Measurements from ENCODE around the gene TENM4.

Gene TENM4

GRCh38 chr11:79423736-79424135 is 17.1 kb downstream of the TENM4 start:
- Histone ChIP-seq H3K9me3 (ENCODE audit: control insufficient read depth, low read length) (no peaks in the 10 kb centered on the region), H3K4me3 (ENCODE audit: insufficient read depth, low read depth, low read length) (no peak overlapping the region), H3K27me3 (ENCODE audit: control insufficient read depth, insufficient read depth, low read length, poor library complexity, severe bottlenecking) (no peaks in the 10 kb centered on the region), H3K4me1 (ENCODE audit: control insufficient read depth, insufficient read depth, low read length) (peaks cover 6% of the 10 kb centered on the region), H3K36me3 (ENCODE audit: control insufficient read depth, insufficient read depth, low read length) (no peaks in the 10 kb centered on the region), H3K27ac (ENCODE audit: insufficient read depth, low read depth, low read length, poor library complexity, severe bottlenecking) (no peak overlapping the region)
- 90 to 96% methylated on average over 3 of the region's 3 CpGs for WGBS, 2 experiments

GRCh38 chr11:79422866-79423265 is 18.0 kb downstream of the TENM4 start:
- no peaks in the 10 kb centered on the region for H3K36me3 ChIP-seq (ENCODE audit: control insufficient read depth, insufficient read depth, low read length)
- no peaks in the 10 kb centered on the region for H3K27me3 ChIP-seq (ENCODE audit: control insufficient read depth, insufficient read depth, low read length, poor library complexity, severe bottlenecking)
- H3K4me3 ChIP-seq (ENCODE audit: insufficient read depth, low read depth, low read length) = no peak overlapping the region
- H3K27ac ChIP-seq (ENCODE audit: insufficient read depth, low read depth, low read length, poor library complexity, severe bottlenecking) = no peak overlapping the region
- no peaks in the 10 kb centered on the region for H3K9me3 ChIP-seq (ENCODE audit: control insufficient read depth, low read length)
- peaks cover 6% of the 10 kb centered on the region for H3K4me1 ChIP-seq (ENCODE audit: control insufficient read depth, insufficient read depth, low read length)
- WGBS, 2 experiments = 90 to 93% methylated on average over 2 of the region's 2 CpGs

GRCh38 chr11:79421820-79422219 is 19.0 kb downstream of the TENM4 start:
- H3K4me3 ChIP-seq (ENCODE audit: insufficient read depth, low read depth, low read length) = no peak overlapping the region
- H3K36me3 ChIP-seq (ENCODE audit: control insufficient read depth, insufficient read depth, low read length) = no peaks in the 10 kb centered on the region
- whole genome bisulfite sequencing, 2 experiments = 69 to 76% methylated on average over 4 of the region's 4 CpGs
- H3K4me1 ChIP-seq (ENCODE audit: control insufficient read depth, insufficient read depth, low read length) = peaks cover 6% of the 10 kb centered on the region
- H3K27ac ChIP-seq (ENCODE audit: insufficient read depth, low read depth, low read length, poor library complexity, severe bottlenecking) = no peak overlapping the region
- no peaks in the 10 kb centered on the region for H3K9me3 ChIP-seq (ENCODE audit: control insufficient read depth, low read length)
- H3K27me3 ChIP-seq (ENCODE audit: control insufficient read depth, insufficient read depth, low read length, poor library complexity, severe bottlenecking) = no peaks in the 10 kb centered on the region

GRCh38 chr11:79419120-79419519 is 21.7 kb downstream of the TENM4 start:
- Histone ChIP-seq H3K27ac (ENCODE audit: insufficient read depth, low read depth, low read length, poor library complexity, severe bottlenecking) (no peak overlapping the region), H3K27me3 (ENCODE audit: control insufficient read depth, insufficient read depth, low read length, poor library complexity, severe bottlenecking) (no peaks in the 10 kb centered on the region), H3K36me3 (ENCODE audit: control insufficient read depth, insufficient read depth, low read length) (no peaks in the 10 kb centered on the region), H3K9me3 (ENCODE audit: control insufficient read depth, low read length) (no peaks in the 10 kb centered on the region), H3K4me3 (ENCODE audit: insufficient read depth, low read depth, low read length) (no peak overlapping the region), H3K4me1 (ENCODE audit: control insufficient read depth, insufficient read depth, low read length) (peaks cover 6% of the 10 kb centered on the region)
- 86 to 87% methylated on average over 5 of the region's 5 CpGs for WGBS, 2 experiments

- Histone ChIP-seq H3K36me3 (ENCODE audit: control insufficient read depth, insufficient read depth, low read length) (no peaks in the 10 kb centered on the region), H3K4me1 (ENCODE audit: control insufficient read depth, insufficient read depth, low read length) (peaks cover 6% of the 10 kb centered on the region), H3K9me3 (ENCODE audit: control insufficient read depth, low read length) (no peaks in the 10 kb centered on the region), H3K4me3 (ENCODE audit: insufficient read depth, low read depth, low read length) (no peak overlapping the region), H3K27ac (ENCODE audit: insufficient read depth, low read depth, low read length, poor library complexity, severe bottlenecking) (no peak overlapping the region), H3K27me3 (ENCODE audit: control insufficient read depth, insufficient read depth, low read length, poor library complexity, severe bottlenecking) (no peaks in the 10 kb centered on the region)
- WGBS, 2 experiments = 85 to 98% methylated on average over 1 of the region's 1 CpG
Measured at GRCh38 chr11:79418241-79418640, 22.6 kb downstream of the TENM4 start.

GRCh38 chr11:79417069-79417920 is 23.5 kb downstream of the TENM4 start:
- Histone ChIP-seq H3K9me3 (ENCODE audit: control insufficient read depth, low read length) (no peaks in the 10 kb centered on the region), H3K27ac (ENCODE audit: insufficient read depth, low read depth, low read length, poor library complexity, severe bottlenecking) (no peak overlapping the region), H3K36me3 (ENCODE audit: control insufficient read depth, insufficient read depth, low read length) (no peaks in the 10 kb centered on the region), H3K4me1 (ENCODE audit: control insufficient read depth, insufficient read depth, low read length) (no peaks in the 10 kb centered on the region), H3K27me3 (ENCODE audit: control insufficient read depth, insufficient read depth, low read length, poor library complexity, severe bottlenecking) (no peaks in the 10 kb centered on the region), H3K4me3 (ENCODE audit: insufficient read depth, low read depth, low read length) (no peak overlapping the region)
- WGBS, 2 experiments = 89 to 91% methylated on average over 6 of the region's 6 CpGs

GRCh38 chr11:79415912-79416311 is 24.9 kb downstream of the TENM4 start:
- no peak overlapping the region for H3K4me3 ChIP-seq (ENCODE audit: insufficient read depth, low read depth, low read length)
- no peaks in the 10 kb centered on the region for H3K27me3 ChIP-seq (ENCODE audit: control insufficient read depth, insufficient read depth, low read length, poor library complexity, severe bottlenecking)
- 89 to 100% methylated on average over 1 of the region's 1 CpG for WGBS, 2 experiments
- no peaks in the 10 kb centered on the region for H3K36me3 ChIP-seq (ENCODE audit: control insufficient read depth, insufficient read depth, low read length)
- H3K27ac ChIP-seq (ENCODE audit: insufficient read depth, low read depth, low read length, poor library complexity, severe bottlenecking) = no peak overlapping the region
- H3K4me1 ChIP-seq (ENCODE audit: control insufficient read depth, insufficient read depth, low read length) = no peaks in the 10 kb centered on the region
- no peaks in the 10 kb centered on the region for H3K9me3 ChIP-seq (ENCODE audit: control insufficient read depth, low read length)

DNA sequence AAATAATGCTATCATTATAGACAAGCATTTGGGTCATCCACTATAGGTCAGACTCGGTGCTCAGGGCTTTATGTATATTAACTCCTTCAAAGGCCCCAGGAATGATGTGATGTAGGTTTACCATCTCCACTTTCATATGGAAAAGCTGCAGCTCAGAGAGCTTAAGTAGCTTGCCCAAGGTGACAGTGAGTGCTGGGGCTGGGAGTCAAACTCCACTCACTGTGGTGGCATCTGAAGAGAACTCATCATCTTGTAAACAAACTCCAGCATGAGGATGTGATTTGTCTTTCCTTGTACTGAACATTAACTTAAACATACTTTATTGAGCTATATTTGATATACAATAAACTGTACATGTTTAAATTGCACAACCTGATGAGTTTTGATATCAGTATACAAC is 25.4 kb downstream of the TENM4 start:
- no peak overlapping the region for H3K4me3 ChIP-seq (ENCODE audit: insufficient read depth, low read depth, low read length)
- WGBS, 2 experiments = 70 to 94% methylated on average over 1 of the region's 1 CpG
- no peaks in the 10 kb centered on the region for H3K36me3 ChIP-seq (ENCODE audit: control insufficient read depth, insufficient read depth, low read length)
- no peak overlapping the region for H3K27ac ChIP-seq (ENCODE audit: insufficient read depth, low read depth, low read length, poor library complexity, severe bottlenecking)
- no peaks in the 10 kb centered on the region for H3K4me1 ChIP-seq (ENCODE audit: control insufficient read depth, insufficient read depth, low read length)
- no peaks in the 10 kb centered on the region for H3K27me3 ChIP-seq (ENCODE audit: control insufficient read depth, insufficient read depth, low read length, poor library complexity, severe bottlenecking)
- H3K9me3 ChIP-seq (ENCODE audit: control insufficient read depth, low read length) = no peaks in the 10 kb centered on the region

GRCh38 chr11:79414644-79415317 is 26.0 kb downstream of the TENM4 start:
- H3K27me3 ChIP-seq (ENCODE audit: control insufficient read depth, insufficient read depth, low read length, poor library complexity, severe bottlenecking) = no peaks in the 10 kb centered on the region
- H3K9me3 ChIP-seq (ENCODE audit: control insufficient read depth, low read length) = no peaks in the 10 kb centered on the region
- 94 to 95% methylated on average over 8 of the region's 8 CpGs for WGBS, 2 experiments
- H3K27ac ChIP-seq (ENCODE audit: insufficient read depth, low read depth, low read length, poor library complexity, severe bottlenecking) = no peak overlapping the region
- no peaks in the 10 kb centered on the region for H3K4me1 ChIP-seq (ENCODE audit: control insufficient read depth, insufficient read depth, low read length)
- H3K4me3 ChIP-seq (ENCODE audit: insufficient read depth, low read depth, low read length) = no peak overlapping the region
- no peaks in the 10 kb centered on the region for H3K36me3 ChIP-seq (ENCODE audit: control insufficient read depth, insufficient read depth, low read length)

- H3K9me3 ChIP-seq (ENCODE audit: control insufficient read depth, low read length) = no peaks in the 10 kb centered on the region
- H3K36me3 ChIP-seq (ENCODE audit: control insufficient read depth, insufficient read depth, low read length) = no peaks in the 10 kb centered on the region
- H3K27me3 ChIP-seq (ENCODE audit: control insufficient read depth, insufficient read depth, low read length, poor library complexity, severe bottlenecking) = no peaks in the 10 kb centered on the region
- no peak overlapping the region for H3K4me3 ChIP-seq (ENCODE audit: insufficient read depth, low read depth, low read length)
- no peak overlapping the region for H3K27ac ChIP-seq (ENCODE audit: insufficient read depth, low read depth, low read length, poor library complexity, severe bottlenecking)
- WGBS, 2 experiments = 84 to 93% methylated on average over 3 of the region's 3 CpGs
- H3K4me1 ChIP-seq (ENCODE audit: control insufficient read depth, insufficient read depth, low read length) = no peaks in the 10 kb centered on the region
Measured at GRCh38 chr11:79414041-79414440, 26.8 kb downstream of the TENM4 start.

All from ectodermal cell (in vitro differentiated cells).